Esophagus muscularis mucosa (tissue), 4 donors: ENCODE measurements around the gene TEX35.

ENCODE experiments used
- EP300 ChIP-seq: sonication (generic); formaldehyde crosslinking; IDR thresholded peaks from one replicate; pipeline ENCODE4 v1.6.1; 2017; ENCODE audit warnings: antibody characterized with exemption
- POLR2A ChIP-seq: fragments of 450-650 bp; IDR thresholded peaks from one replicate; pipeline ENCODE4 v1.6.1; 2017; ENCODE audit warnings: antibody characterized with exemption, moderate library complexity, mild to moderate bottlenecking, low read depth
- TF ChIP-seq, protein P1 (sequence below), 3 experiments: fragments of 200-600 bp in 2 of 3; fragments of 450-650 bp in 1 of 3; sonication (generic) in 2 of 3; IDR thresholded peaks; one replicate each; pipeline ENCODE4 v1.5.1; 2017 to 2019; ENCODE audit warnings: antibody characterized with exemption in 3 of 3, mild to moderate bottlenecking in 2 of 3, moderate library complexity in 1 of 3

DNA sequence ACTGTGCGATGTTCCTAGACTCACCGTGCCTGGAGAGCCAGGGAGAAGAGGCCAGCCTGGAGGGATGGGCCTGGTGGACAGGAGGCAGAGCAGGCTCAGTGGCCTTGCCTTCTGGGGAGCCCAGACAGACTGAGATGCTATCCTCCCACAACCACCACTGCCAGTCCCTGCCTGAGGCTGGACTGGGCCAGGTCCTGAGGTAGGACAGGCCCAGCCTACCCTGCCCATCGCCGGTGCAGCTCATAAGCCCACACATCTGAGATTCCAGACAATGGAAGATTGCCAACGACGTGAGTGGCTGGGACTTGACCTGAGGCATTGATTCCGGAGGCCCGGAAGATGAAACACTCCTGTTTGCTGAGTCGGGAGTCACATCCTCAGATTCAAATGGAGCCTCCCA, 21.9 kb upstream of the TEX35 start:
- TF ChIP-seq POLR2A (no peak), EP300 (no peak)
- TF ChIP-seq, protein P1, sequence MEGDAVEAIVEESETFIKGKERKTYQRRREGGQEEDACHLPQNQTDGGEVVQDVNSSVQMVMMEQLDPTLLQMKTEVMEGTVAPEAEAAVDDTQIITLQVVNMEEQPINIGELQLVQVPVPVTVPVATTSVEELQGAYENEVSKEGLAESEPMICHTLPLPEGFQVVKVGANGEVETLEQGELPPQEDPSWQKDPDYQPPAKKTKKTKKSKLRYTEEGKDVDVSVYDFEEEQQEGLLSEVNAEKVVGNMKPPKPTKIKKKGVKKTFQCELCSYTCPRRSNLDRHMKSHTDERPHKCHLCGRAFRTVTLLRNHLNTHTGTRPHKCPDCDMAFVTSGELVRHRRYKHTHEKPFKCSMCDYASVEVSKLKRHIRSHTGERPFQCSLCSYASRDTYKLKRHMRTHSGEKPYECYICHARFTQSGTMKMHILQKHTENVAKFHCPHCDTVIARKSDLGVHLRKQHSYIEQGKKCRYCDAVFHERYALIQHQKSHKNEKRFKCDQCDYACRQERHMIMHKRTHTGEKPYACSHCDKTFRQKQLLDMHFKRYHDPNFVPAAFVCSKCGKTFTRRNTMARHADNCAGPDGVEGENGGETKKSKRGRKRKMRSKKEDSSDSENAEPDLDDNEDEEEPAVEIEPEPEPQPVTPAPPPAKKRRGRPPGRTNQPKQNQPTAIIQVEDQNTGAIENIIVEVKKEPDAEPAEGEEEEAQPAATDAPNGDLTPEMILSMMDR (IDR thresholded peaks at IDR 0.05) = no peak
